Adipocyte (in vitro differentiated cells): ENCODE data around the gene TRIP12.
"Not testable (repeated sequence)": the region's sequence is repeated elsewhere in the genome, so short reads cannot be mapped to it uniquely, and the experiment has no call there.

Experiments
- DNase-seq: peaks from one replicate; pipeline ENCODE4 v3.0.0-alpha.2; 2015; ENCODE audit warnings: low read depth
- H3K27me3 ChIP-seq: replicated peaks from 2 replicates; pipeline ENCODE4 v1.7.0; 2013; ENCODE audit warnings: mild to moderate bottlenecking, low read length, moderate library complexity; ENCODE audit not compliant: control insufficient read depth, insufficient read depth
- H3K36me3 ChIP-seq: 2 replicates; pipeline ENCODE4 v1.7.0; 2013; ENCODE audit warnings: low read length, mild to moderate bottlenecking, moderate library complexity; ENCODE audit not compliant: control insufficient read depth, insufficient read depth, severe bottlenecking
- H3K4me1 ChIP-seq: 2 replicates; pipeline ENCODE4 v1.7.0; 2013; ENCODE audit warnings: mild to moderate bottlenecking, low read length, moderate library complexity; ENCODE audit not compliant: control insufficient read depth, insufficient read depth
- H3K4me3 ChIP-seq: 2 replicates; pipeline ENCODE4 v1.7.0; 2013; ENCODE audit warnings: mild to moderate bottlenecking, low read length, moderate library complexity
- H3K9ac ChIP-seq: 2 replicates; pipeline ENCODE4 v1.7.0; 2013; ENCODE audit warnings: mild to moderate bottlenecking, low read length, moderate library complexity
- H3K9me3 ChIP-seq: 2 replicates; pipeline ENCODE4 v1.7.0; 2013; ENCODE audit warnings: mild to moderate bottlenecking, low read length, moderate library complexity; ENCODE audit not compliant: control insufficient read depth

TRIP12 gene

GRCh38 chr2:229731363-229731762, 190.4 kb downstream of the TRIP12 start:
- Histone ChIP-seq H3K9me3 (no peaks in the 10 kb centered on the region), H3K36me3 (no peaks in the 10 kb centered on the region), H3K9ac (no peak overlapping the region), H3K4me3 (no peak overlapping the region), H3K27me3 (no peaks in the 10 kb centered on the region), H3K4me1 (no peaks in the 10 kb centered on the region)
- DNase-seq = no peak

GRCh38 chr2:229728370-229728769, 193.4 kb downstream of the TRIP12 start:
- Histone ChIP-seq H3K36me3 (no peaks in the 10 kb centered on the region), H3K4me1 (peaks cover 4% of the 10 kb centered on the region), H3K4me3 (no peak overlapping the region), H3K9ac (no peak overlapping the region), H3K9me3 (no peaks in the 10 kb centered on the region), H3K27me3 (no peaks in the 10 kb centered on the region)
- no peak for DNase-seq

GRCh38 chr2:229726643-229727042, 195.2 kb downstream of the TRIP12 start:
- no peak overlapping the region for H3K9ac ChIP-seq
- H3K4me1 ChIP-seq = peaks cover 4% of the 10 kb centered on the region
- no peaks in the 10 kb centered on the region for H3K27me3 ChIP-seq
- H3K4me3 ChIP-seq = no peak overlapping the region
- H3K36me3 ChIP-seq = no peaks in the 10 kb centered on the region
- DNase-seq = no peak
- H3K9me3 ChIP-seq = no peaks in the 10 kb centered on the region

- Histone ChIP-seq H3K9me3 (no peaks in the 10 kb centered on the region), H3K4me1 (peaks cover 4% of the 10 kb centered on the region), H3K36me3 (no peaks in the 10 kb centered on the region), H3K9ac (no peak overlapping the region), H3K4me3 (no peak overlapping the region), H3K27me3 (no peaks in the 10 kb centered on the region)
- peak; percentile 40 for DNase-seq
These were observed 195.9 kb downstream of the TRIP12 start for GRCh38 chr2:229725716-229726574.

GRCh38 chr2:229723192-229723591, 198.6 kb downstream of the TRIP12 start:
- H3K36me3 ChIP-seq, H3K4me3 ChIP-seq, DNase-seq, H3K9me3 ChIP-seq, H3K27me3 ChIP-seq, H3K4me1 ChIP-seq, H3K9ac ChIP-seq: not testable (repeated sequence)

- Histone ChIP-seq H3K36me3 (no peaks in the 10 kb centered on the region), H3K9ac (no peak overlapping the region), H3K27me3 (peaks cover 18% of the 10 kb centered on the region), H3K4me1 (peaks cover 2% of the 10 kb centered on the region), H3K4me3 (no peak overlapping the region), H3K9me3 (no peaks in the 10 kb centered on the region)
- DNase-seq = no peak
These were observed 201.7 kb downstream of the TRIP12 start for GRCh38 chr2:229719926-229720647.

- H3K4me1 ChIP-seq = peaks cover 7% of the 10 kb centered on the region
- H3K9ac ChIP-seq = no peak overlapping the region
- no peak overlapping the region for H3K4me3 ChIP-seq
- H3K27me3 ChIP-seq = peaks cover 25% of the 10 kb centered on the region
- no peaks in the 10 kb centered on the region for H3K9me3 ChIP-seq
- H3K36me3 ChIP-seq = no peaks in the 10 kb centered on the region
- no peak for DNase-seq
These were observed 203.8 kb downstream of the TRIP12 start for GRCh38 chr2:229718057-229718456.

GRCh38 chr2:229715895-229716507, 205.8 kb downstream of the TRIP12 start:
- Histone ChIP-seq H3K4me1 (peaks cover 7% of the 10 kb centered on the region), H3K9me3 (peaks cover 7% of the 10 kb centered on the region), H3K9ac (no peak overlapping the region), H3K4me3 (no peak overlapping the region), H3K36me3 (no peaks in the 10 kb centered on the region), H3K27me3 (peaks cover 42% of the 10 kb centered on the region)
- peak; percentile 11 for DNase-seq

GRCh38 chr2:229714736-229715541, 206.9 kb downstream of the TRIP12 start:
- Histone ChIP-seq H3K27me3 (peaks cover 45% of the 10 kb centered on the region), H3K4me1 (peaks cover 7% of the 10 kb centered on the region), H3K36me3 (no peaks in the 10 kb centered on the region), H3K9me3 (peaks cover 7% of the 10 kb centered on the region), H3K4me3 (peak overlapping the region; percentile 70), H3K9ac (no peak overlapping the region)
- DNase-seq = peak; percentile 84

GRCh38 chr2:229714080-229714735, 207.6 kb downstream of the TRIP12 start, which contains the start of gene DNER:
TSS of gene DNER (minus strand) at chr2:229714555. CDS start at chr2:229714423, 132 bp downstream.
- no peaks in the 10 kb centered on the region for H3K36me3 ChIP-seq
- peaks cover 45% of the 10 kb centered on the region for H3K27me3 ChIP-seq
- H3K4me1 ChIP-seq = peaks cover 7% of the 10 kb centered on the region
- H3K4me3 ChIP-seq = peak within 1 kb of the TSS; percentile 70
- no peak within 1 kb of the TSS for H3K9ac ChIP-seq
- peak; percentile 31 for DNase-seq
- H3K9me3 ChIP-seq = peaks cover 7% of the 10 kb centered on the region
